Keratinocyte (primary cell): ENCODE results near the gene GPR63. TPM values are rescaled to one million over a fixed set of nuclear protein-coding genes. Genes with fewer than 3 reads are reported as not detected.

Experiments
- DNase-seq: peaks from one replicate; pipeline ENCODE4 v3.0.0-alpha.2; 2011; ENCODE audit warnings: low read depth, missing footprints, low spot score
- FAIRE-seq: peaks from 2 replicates; lab custom pipeline; 2011; peaks lifted over from hg19 to GRCh38; lab: Jason Lieb, UNC
- H2AFZ ChIP-seq: 2 replicates; pipeline ENCODE4 v1.6.0; 2012; ENCODE audit warnings: low read length, control low read depth, inconsistent platforms; ENCODE audit not compliant: control insufficient read depth
- H3K27ac ChIP-seq: 2 replicates; pipeline ENCODE4 v1.5.1; 2011; ENCODE audit warnings: low read length; ENCODE audit not compliant: control insufficient read depth, insufficient read depth
- H3K27me3 ChIP-seq: 3 replicates; pipeline ENCODE4 v1.6.0; 2011; ENCODE audit warnings: low read length; ENCODE audit not compliant: control insufficient read depth, insufficient read depth; ENCODE audit errors: extremely low read depth
- H3K36me3 ChIP-seq, 2 experiments: 2 replicates in 1 of 2; 3 replicates in 1 of 2; pipeline ENCODE4 v1.5.1; 2011; ENCODE audit warnings: low read length in 2 of 2, mild to moderate bottlenecking in 1 of 2; ENCODE audit not compliant: control insufficient read depth in 2 of 2, insufficient read depth in 2 of 2; ENCODE audit errors: extremely low read depth in 1 of 2
- H3K4me1 ChIP-seq: 3 replicates; pipeline ENCODE4 v1.5.1; 2011; ENCODE audit warnings: low read length; ENCODE audit not compliant: control insufficient read depth, insufficient read depth; ENCODE audit errors: extremely low read depth
- H3K4me2 ChIP-seq: 3 replicates; pipeline ENCODE4 v1.6.0; 2011; ENCODE audit warnings: low read depth, low read length; ENCODE audit not compliant: control insufficient read depth, insufficient read depth; ENCODE audit errors: extremely low read depth
- H3K4me3 ChIP-seq, 3 experiments: fragments of 200-600 bp in 1 of 3; sonication (generic) in 1 of 3; 2 replicates in 2 of 3; 3 replicates in 1 of 3; pipeline ENCODE4 v1.5.1; 2011 to 2016; ENCODE audit warnings: low read length in 3 of 3, mild to moderate bottlenecking in 3 of 3, control low read depth in 2 of 3, inconsistent platforms in 1 of 3, low read depth in 1 of 3, mixed read lengths in 1 of 3, mixed run types in 1 of 3, moderate library complexity in 1 of 3; ENCODE audit not compliant: control insufficient read depth in 2 of 3, insufficient read depth in 2 of 3; ENCODE audit errors: extremely low read depth in 1 of 3
- H3K79me2 ChIP-seq: 2 replicates; pipeline ENCODE4 v1.6.0; 2012; ENCODE audit warnings: low read length; ENCODE audit not compliant: control insufficient read depth, insufficient read depth
- H3K9ac ChIP-seq: 3 replicates; pipeline ENCODE4 v1.6.0; 2011; ENCODE audit warnings: low read length; ENCODE audit not compliant: control insufficient read depth, insufficient read depth; ENCODE audit errors: extremely low read depth
- H3K9me1 ChIP-seq: 3 replicates; pipeline ENCODE4 v1.6.0; 2011; ENCODE audit warnings: low read length; ENCODE audit not compliant: control insufficient read depth, insufficient read depth; ENCODE audit errors: extremely low read depth
- H3K9me3 ChIP-seq: 2 replicates; pipeline ENCODE4 v1.5.1; 2012; ENCODE audit warnings: low read depth, low read length; ENCODE audit not compliant: control insufficient read depth
- H4K20me1 ChIP-seq: 3 replicates; pipeline ENCODE4 v1.6.0; 2011; ENCODE audit warnings: low read length; ENCODE audit not compliant: control insufficient read depth, insufficient read depth; ENCODE audit errors: extremely low read depth
- CTCF ChIP-seq, 3 experiments: IDR thresholded peaks in 1 of 3; conservative IDR thresholded peaks in 1 of 3; optimal IDR thresholded peaks in 1 of 3; 2 replicates in 2 of 3; 3 replicates in 1 of 3; pipeline versions ENCODE3 to v1.5.1; 2011; ENCODE audit warnings: low read length in 3 of 3, mild to moderate bottlenecking in 3 of 3, moderate library complexity in 2 of 3, control low read depth in 1 of 3, inconsistent platforms in 1 of 3; ENCODE audit not compliant: insufficient read depth in 2 of 3; ENCODE audit errors: extremely low read depth in 1 of 3
- EZH2 ChIP-seq: IDR thresholded peaks from one replicate; pipeline ENCODE4 v1.6.1; 2012; ENCODE audit warnings: inconsistent platforms, mild to moderate bottlenecking, low read length, moderate library complexity
- dilution Hi-C: fragments of 300-500 bp; cut with MboI; formaldehyde crosslinking; loops from one replicate; pipeline ENCODE4 v1.7.0; 2020; ENCODE audit warnings: low sequenced_read_pairs; ENCODE audit not compliant: extremely low pct_ligation_motif_present
- polyA plus RNA-seq, 5 experiments: library from polyadenylated mRNA; depleted of rRNA in 3 of 5; stranded (reverse) in 3 of 5; stranded (forward) in 1 of 5; unstranded in 1 of 5; fragments of >200 nt; gene quantifications; 1 replicate in 1 of 5; 2 replicates in 3 of 5; 3 replicates in 1 of 5; pipeline versions ENCODE4 v1.2.1 to v1.2.3, GENCODE V29; 2011 to 2012; ENCODE audit warnings: missing spikeins in 2 of 5, low read depth in 1 of 5, low replicate concordance in 1 of 5

Gene GPR63
- polyA plus RNA-seq, 1 donor (not counting 4 experiments of a cell fraction or from before 2014, with no cell fraction given) = 1.9 TPM

- Histone ChIP-seq H3K79me2 (no peaks in the 10 kb centered on the region), H4K20me1 (no peaks in the 10 kb centered on the region), H3K4me2 (no peak overlapping the region), H3K9ac (no peak overlapping the region), H3K9me1 (no peaks in the 10 kb centered on the region), H3K4me1 (no peaks in the 10 kb centered on the region), H3K27ac (no peak overlapping the region), H3K9me3 (no peaks in the 10 kb centered on the region), H3K27me3 (no peaks in the 10 kb centered on the region), H3K4me3 (no peak overlapping the region), H2AFZ (no peak overlapping the region), H3K36me3 (peaks cover 0 to 2% of the 10 kb centered on the region in 2 experiments)
- FAIRE-seq = no peak
- dilution Hi-C loops = no loop called here
- no peak for DNase-seq
- TF ChIP-seq EZH2 = no peak
- no peak for TF ChIP-seq CTCF (optimal IDR thresholded peaks at IDR 0.05 in 1 of 3, IDR thresholded peaks at IDR 0.05 in 1 of 3, conservative IDR thresholded peaks at IDR 0.05 in 1 of 3; ENCODE audit: extremely low read depth in 1 of 3, insufficient read depth in 2 of 3, low read length in 3 of 3)
Observed at GRCh38 chr6:96803106-96803481, 34.2 kb downstream of the GPR63 start.

- no peak overlapping the region for H3K27ac ChIP-seq
- H3K4me1 ChIP-seq = no peaks in the 10 kb centered on the region
- H2AFZ ChIP-seq = no peak overlapping the region
- FAIRE-seq (no peak), DNase-seq (no peak)
- no peaks in the 10 kb centered on the region for H3K79me2 ChIP-seq
- H3K9ac ChIP-seq = no peak overlapping the region
- H3K9me1 ChIP-seq = no peaks in the 10 kb centered on the region
- H3K27me3 ChIP-seq = no peaks in the 10 kb centered on the region
- H3K4me2 ChIP-seq = no peak overlapping the region
- H3K9me3 ChIP-seq = no peaks in the 10 kb centered on the region
- TF ChIP-seq CTCF (optimal IDR thresholded peaks at IDR 0.05 in 1 of 3, IDR thresholded peaks at IDR 0.05 in 1 of 3, conservative IDR thresholded peaks at IDR 0.05 in 1 of 3; ENCODE audit: extremely low read depth in 1 of 3, insufficient read depth in 2 of 3, low read length in 3 of 3) (no peak), EZH2 (no peak)
- dilution Hi-C loops = no loop called here
- H4K20me1 ChIP-seq = no peaks in the 10 kb centered on the region
- peaks cover 0 to 2% of the 10 kb centered on the region in 2 experiments for H3K36me3 ChIP-seq
- H3K4me3 ChIP-seq = no peak overlapping the region
Observed at GRCh38 chr6:96795481-96795880, 41.8 kb downstream of the GPR63 start.
